ENCODE data around the gene CIT. TPM values are rescaled to one million over a fixed set of nuclear protein-coding genes. Genes with fewer than 3 reads are reported as not detected.

CIT gene
- total RNA-seq, 1 experiment from 2014 or later, result 58.9 TPM

- ATAC-seq, result no peak
- H3F3A ChIP-seq (ENCODE audit: low read length, unreplicated experiment), result no peaks in the 10 kb centered on the region
- H3K9ac ChIP-seq (ENCODE audit: low read length), result peak overlapping the region; percentile 37
- no peaks in the 10 kb centered on the region for H3K9me2 ChIP-seq (replicated peaks; ENCODE audit: low read length)
- peak overlapping the region; percentile 52; the same call in 1 of the 2 replicates for H2AFZ ChIP-seq (ENCODE audit: low read length)
- H3K27ac ChIP-seq (ENCODE audit: low read length), result peak overlapping the region; percentile 72
- H4K20me1 ChIP-seq (ENCODE audit: low read length), result no peaks in the 10 kb centered on the region
- no peak overlapping the region for H3K4me2 ChIP-seq (ENCODE audit: low read length)
- ChIA-PET CTCF (no interaction called here), POLR2A (ENCODE audit: unreplicated experiment) (no interaction called here)
- intact Hi-C loops (cut with micrococcal nuclease), result no loop called here
- no peak for TF ChIP-seq CTCF (conservative IDR thresholded peaks at IDR 0.05; ENCODE audit: low read depth, low read length)
- TF ChIP-seq EZH2phosphoT487 (IDR thresholded peaks at IDR 0.05; ENCODE audit: borderline replicate concordance, low read length), result no peak
- no peak for TF ChIP-seq EZH2 (IDR thresholded peaks at IDR 0.05; ENCODE audit: low read length, unreplicated experiment)
- peaks cover 59% of the 10 kb centered on the region; the same call in 1 of the 2 replicates for H3K36me3 ChIP-seq (ENCODE audit: low read depth, low read length)
- peaks cover 13% of the 10 kb centered on the region for H3K4me1 ChIP-seq (ENCODE audit: insufficient read depth, low read length)
- BruUV-seq (replicated peaks), result no TSS peak
- no peaks in the 10 kb centered on the region for H3K9me3 ChIP-seq (ENCODE audit: low read length)
- H3K4me3 ChIP-seq (ENCODE audit: low read length), result no peak overlapping the region
- H3K79me2 ChIP-seq (ENCODE audit: low read length), result peaks cover 1% of the 10 kb centered on the region
- no peaks in the 10 kb centered on the region for H3K27me3 ChIP-seq (ENCODE audit: low read length)
- no peak for DNase-seq
Measured at GRCh38 chr12:119868992-119869391, 8.1 kb downstream of the CIT start.

- CTCF ChIA-PET, result no interaction called here
- no peak overlapping the region for H3K4me2 ChIP-seq (ENCODE audit: low read length)
Measured at GRCh38 chr12:119864591-119864990, 12.5 kb downstream of the CIT start.

More at GRCh38 chr12:119864591-119864990, 12.5 kb downstream of the CIT start:
- Histone ChIP-seq H4K20me1 (ENCODE audit: low read length) (no peaks in the 10 kb centered on the region), H3K79me2 (ENCODE audit: low read length) (0 out of 2 replicates have a peak, but pooled peaks cover 5% of the 10 kb centered on the region), H2AFZ (ENCODE audit: low read length) (no peak overlapping the region), H3K9me3 (ENCODE audit: low read length) (no peaks in the 10 kb centered on the region), H3K4me1 (ENCODE audit: insufficient read depth, low read length) (peaks cover 5% of the 10 kb centered on the region), H3K27me3 (ENCODE audit: low read length) (no peaks in the 10 kb centered on the region), H3K27ac (ENCODE audit: low read length) (no peak overlapping the region), H3K36me3 (ENCODE audit: low read depth, low read length) (peaks cover 51% of the 10 kb centered on the region; the same call in 1 of the 2 replicates), H3K4me3 (ENCODE audit: low read length) (no peak overlapping the region), H3F3A (ENCODE audit: low read length, unreplicated experiment) (no peaks in the 10 kb centered on the region), H3K9ac (ENCODE audit: low read length) (no peak overlapping the region), H3K9me2 (replicated peaks; ENCODE audit: low read length) (no peaks in the 10 kb centered on the region)
- BruUV-seq (replicated peaks), result no TSS peak
- DNase-seq (no peak), ATAC-seq (no peak)
- POLR2A ChIA-PET (ENCODE audit: unreplicated experiment), result interaction anchor here (0.7 kb wide), 1 partner anchor 12 kb away, joined by 5 read pairs; no protein-coding TSS in a partner anchor
- intact Hi-C loops (cut with micrococcal nuclease), result no loop called here
- TF ChIP-seq EZH2phosphoT487 (IDR thresholded peaks at IDR 0.05; ENCODE audit: borderline replicate concordance, low read length) (no peak), CTCF (conservative IDR thresholded peaks at IDR 0.05; ENCODE audit: low read depth, low read length) (no peak), EZH2 (IDR thresholded peaks at IDR 0.05; ENCODE audit: low read length, unreplicated experiment) (no peak)
